Ishikawa (cell line): Measurements from ENCODE around the gene PARD3B.

Experiments
- CEBPB ChIP-seq: IDR thresholded peaks from 2 replicates; pipeline ENCODE4 v1.6.1; 2012
- CREB1 ChIP-seq: IDR thresholded peaks from 2 replicates; pipeline ENCODE4 v1.6.1; 2012; ENCODE audit warnings: low read depth
- EGR1 ChIP-seq: IDR thresholded peaks from 2 replicates; pipeline ENCODE4 v1.6.1; 2012
- EP300 ChIP-seq: IDR thresholded peaks from 2 replicates; pipeline ENCODE4 v1.6.1; 2012; ENCODE audit warnings: borderline replicate concordance
- FOXM1 ChIP-seq: IDR thresholded peaks from 2 replicates; pipeline ENCODE4 v1.6.1; 2012; ENCODE audit warnings: low read depth, borderline replicate concordance
- MAX ChIP-seq: IDR thresholded peaks from 2 replicates; pipeline ENCODE4 v1.6.1; 2012
- NFIC ChIP-seq: IDR thresholded peaks from 2 replicates; pipeline ENCODE4 v1.6.1; 2012
- RAD21 ChIP-seq: IDR thresholded peaks from 2 replicates; pipeline ENCODE4 v1.6.1; 2012; ENCODE audit warnings: low read depth
- TAF1 ChIP-seq: IDR thresholded peaks from 2 replicates; pipeline ENCODE4 v1.6.1; 2012; ENCODE audit warnings: low read depth, mild to moderate bottlenecking
- TCF12 ChIP-seq: IDR thresholded peaks from 2 replicates; pipeline ENCODE4 v1.6.1; 2012; ENCODE audit warnings: low read depth
- TEAD4 ChIP-seq: IDR thresholded peaks from 2 replicates; pipeline ENCODE4 v1.6.1; 2012
- YY1 ChIP-seq: IDR thresholded peaks from 2 replicates; pipeline ENCODE4 v1.6.1; 2012; ENCODE audit warnings: low read depth
- ZBTB7A ChIP-seq: IDR thresholded peaks from 2 replicates; pipeline ENCODE4 v1.6.1; 2012; ENCODE audit warnings: low read depth
- TF ChIP-seq, protein P1 (sequence below): IDR thresholded peaks from 2 replicates; pipeline ENCODE4 v1.6.1; 2012; ENCODE audit warnings: low read depth, mild to moderate bottlenecking
- TF ChIP-seq, protein P2 (sequence below): IDR thresholded peaks from 2 replicates; pipeline ENCODE4 v1.6.1; 2012

The PARD3B gene

DNA sequence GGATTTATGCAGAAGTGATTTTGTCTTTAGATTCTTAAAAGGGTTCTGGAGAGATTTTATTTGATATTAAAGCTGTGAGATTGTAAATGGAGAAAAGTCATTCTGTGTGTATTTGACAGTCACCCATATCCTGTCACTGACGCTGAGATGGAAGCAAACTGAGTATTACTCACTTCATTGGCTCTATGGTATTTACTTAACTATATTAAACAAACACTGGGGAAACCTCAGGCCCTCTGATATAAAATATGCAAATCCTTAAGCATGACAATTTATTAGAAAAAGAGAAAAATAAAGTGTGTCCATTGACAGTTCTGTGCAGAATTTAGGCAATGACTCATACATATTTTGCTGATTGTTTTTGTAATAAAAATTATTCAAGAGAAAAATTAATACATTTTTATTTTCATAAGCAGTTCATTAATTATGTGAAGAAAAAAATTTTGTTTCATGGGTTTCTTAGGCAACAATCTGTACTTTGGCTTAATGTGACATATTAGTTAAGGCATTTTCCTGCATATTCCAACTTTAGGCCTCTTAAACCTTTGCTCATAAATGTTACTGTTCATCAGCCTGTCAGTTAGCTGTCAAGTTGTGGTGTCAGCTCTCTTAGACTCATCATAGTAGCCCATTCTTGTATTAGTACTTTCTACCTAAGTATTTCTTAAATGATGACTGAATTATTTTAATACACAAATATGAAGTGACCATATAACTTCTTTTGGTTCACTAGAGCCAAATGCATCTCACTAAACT is 99.9 kb downstream of the PARD3B start:
- TF ChIP-seq CEBPB (no peak), TAF1 (no peak), EP300 (no peak)

- TF ChIP-seq EP300 (no peak), ZBTB7A (no peak), CREB1 (no peak), CEBPB (no peak), YY1 (no peak), RAD21 (no peak)
- TF ChIP-seq, protein P1, sequence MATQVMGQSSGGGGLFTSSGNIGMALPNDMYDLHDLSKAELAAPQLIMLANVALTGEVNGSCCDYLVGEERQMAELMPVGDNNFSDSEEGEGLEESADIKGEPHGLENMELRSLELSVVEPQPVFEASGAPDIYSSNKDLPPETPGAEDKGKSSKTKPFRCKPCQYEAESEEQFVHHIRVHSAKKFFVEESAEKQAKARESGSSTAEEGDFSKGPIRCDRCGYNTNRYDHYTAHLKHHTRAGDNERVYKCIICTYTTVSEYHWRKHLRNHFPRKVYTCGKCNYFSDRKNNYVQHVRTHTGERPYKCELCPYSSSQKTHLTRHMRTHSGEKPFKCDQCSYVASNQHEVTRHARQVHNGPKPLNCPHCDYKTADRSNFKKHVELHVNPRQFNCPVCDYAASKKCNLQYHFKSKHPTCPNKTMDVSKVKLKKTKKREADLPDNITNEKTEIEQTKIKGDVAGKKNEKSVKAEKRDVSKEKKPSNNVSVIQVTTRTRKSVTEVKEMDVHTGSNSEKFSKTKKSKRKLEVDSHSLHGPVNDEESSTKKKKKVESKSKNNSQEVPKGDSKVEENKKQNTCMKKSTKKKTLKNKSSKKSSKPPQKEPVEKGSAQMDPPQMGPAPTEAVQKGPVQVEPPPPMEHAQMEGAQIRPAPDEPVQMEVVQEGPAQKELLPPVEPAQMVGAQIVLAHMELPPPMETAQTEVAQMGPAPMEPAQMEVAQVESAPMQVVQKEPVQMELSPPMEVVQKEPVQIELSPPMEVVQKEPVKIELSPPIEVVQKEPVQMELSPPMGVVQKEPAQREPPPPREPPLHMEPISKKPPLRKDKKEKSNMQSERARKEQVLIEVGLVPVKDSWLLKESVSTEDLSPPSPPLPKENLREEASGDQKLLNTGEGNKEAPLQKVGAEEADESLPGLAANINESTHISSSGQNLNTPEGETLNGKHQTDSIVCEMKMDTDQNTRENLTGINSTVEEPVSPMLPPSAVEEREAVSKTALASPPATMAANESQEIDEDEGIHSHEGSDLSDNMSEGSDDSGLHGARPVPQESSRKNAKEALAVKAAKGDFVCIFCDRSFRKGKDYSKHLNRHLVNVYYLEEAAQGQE = no peak
- TF ChIP-seq, protein P2, sequence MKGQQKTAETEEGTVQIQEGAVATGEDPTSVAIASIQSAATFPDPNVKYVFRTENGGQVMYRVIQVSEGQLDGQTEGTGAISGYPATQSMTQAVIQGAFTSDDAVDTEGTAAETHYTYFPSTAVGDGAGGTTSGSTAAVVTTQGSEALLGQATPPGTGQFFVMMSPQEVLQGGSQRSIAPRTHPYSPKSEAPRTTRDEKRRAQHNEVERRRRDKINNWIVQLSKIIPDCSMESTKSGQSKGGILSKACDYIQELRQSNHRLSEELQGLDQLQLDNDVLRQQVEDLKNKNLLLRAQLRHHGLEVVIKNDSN = no peak
Measured at GRCh38 chr2:204647626-204648025, 102.4 kb downstream of the PARD3B start.

DNA sequence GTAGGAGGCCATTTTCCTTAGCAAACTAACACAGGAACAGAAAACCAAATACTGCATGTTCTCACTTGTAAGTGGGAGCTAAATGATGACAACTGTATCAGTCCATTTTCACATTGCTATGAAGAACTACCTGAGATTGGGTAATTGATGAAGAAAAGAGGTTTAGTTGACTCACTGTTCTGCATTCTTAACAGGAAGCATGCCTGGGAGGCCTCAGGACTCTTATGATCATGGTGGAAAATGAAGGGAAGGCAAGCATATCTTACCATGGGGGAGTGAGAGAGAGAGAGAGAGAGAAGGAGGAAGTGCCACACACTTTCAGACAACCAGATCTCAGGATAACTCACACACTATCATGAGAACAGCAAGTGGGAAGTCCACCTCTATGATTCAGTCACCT is 105.3 kb downstream of the PARD3B start:
- no peak for TF ChIP-seq EP300

- no peak for TF ChIP-seq TAF1
- no peak for TF ChIP-seq TEAD4
- TF ChIP-seq ZBTB7A = no peak
- no peak for TF ChIP-seq RAD21
- no peak for TF ChIP-seq CREB1
- no peak for TF ChIP-seq TCF12
- TF ChIP-seq EP300 = no peak
- TF ChIP-seq NFIC = no peak
- TF ChIP-seq MAX = no peak
- no peak for TF ChIP-seq FOXM1
- no peak for TF ChIP-seq YY1
- TF ChIP-seq EGR1 = no peak
- TF ChIP-seq, protein P1 = no peak
- no peak for TF ChIP-seq CEBPB
- TF ChIP-seq, protein P2 = no peak
Measured at GRCh38 chr2:204652063-204652462, 106.8 kb downstream of the PARD3B start.

GRCh38 chr2:204654669-204655068 is 109.4 kb downstream of the PARD3B start:
- TF ChIP-seq TCF12 = no peak
- TF ChIP-seq, protein P1 = no peak

- no peak for TF ChIP-seq YY1
- peak; percentile 70; the same call in 1 of the 2 replicates for TF ChIP-seq CEBPB
- no peak for TF ChIP-seq NFIC
Measured at GRCh38 chr2:204655101-204655500, 109.8 kb downstream of the PARD3B start.
